ENCODE data around the gene FBLN5. TPM values are rescaled to one million over a fixed set of nuclear protein-coding genes. Genes with fewer than 3 reads are reported as not detected.
A peak's percentile ranks its signal among the peaks of the same experiment; 100 is the strongest.

The FBLN5 gene
- polyA plus RNA-seq, 4 donors = 143 to 181 (median 156) TPM

GRCh38 chr14:91835920-91836843 is 111.3 kb downstream of the FBLN5 start:
- peak in 3 of 4 donors; percentile 13 to 53 (median 39) for DNase-seq (ENCODE audit: low read depth in 4 of 4, low spot score in 2 of 4)

- no peak for DNase-seq (ENCODE audit: low read depth in 4 of 4, low spot score in 2 of 4)
These were observed 112.1 kb downstream of the FBLN5 start for GRCh38 chr14:91835197-91835919.

GRCh38 chr14:91834571-91834970 is 112.9 kb downstream of the FBLN5 start:
- no peak for DNase-seq (ENCODE audit: low read depth in 4 of 4, low spot score in 2 of 4)

GRCh38 chr14:91831337-91831736 is 116.2 kb downstream of the FBLN5 start:
- no peak for DNase-seq (ENCODE audit: low read depth in 4 of 4, low spot score in 2 of 4)

- DNase-seq (ENCODE audit: low read depth in 4 of 4, low spot score in 2 of 4) = no peak
These were observed 116.7 kb downstream of the FBLN5 start for GRCh38 chr14:91830777-91831176.

GRCh38 chr14:91829511-91829910 is 118.0 kb downstream of the FBLN5 start:
- no peak for DNase-seq (ENCODE audit: low read depth in 4 of 4, low spot score in 2 of 4)

- no peak for DNase-seq (ENCODE audit: low read depth in 4 of 4, low spot score in 2 of 4)
These were observed 119.7 kb downstream of the FBLN5 start for GRCh38 chr14:91827746-91828145.

Other genes starting within 250 kb of the FBLN5 start
- under 1 TPM; 0.16 to 0.88 (median 0.67) TPM for gene CATSPERB, start 215.6 kb downstream of the FBLN5 start, polyA plus RNA-seq (ENCODE audit: insufficient read length in 4 of 4)
- gene TC2N, start 80.2 kb downstream of the FBLN5 start, polyA plus RNA-seq (ENCODE audit: insufficient read length in 4 of 4) = 10 to 100 TPM in 3 of 4 donors, 1 to 10 TPM in 1; 8.1 to 19.8 (median 12.8) TPM
- gene TRIP11, start 92.4 kb upstream of the FBLN5 start, polyA plus RNA-seq (ENCODE audit: insufficient read length in 4 of 4) = 10 to 100 TPM; 30.9 to 42.4 (median 35.5) TPM
- gene ATXN3, start 158.9 kb upstream of the FBLN5 start, polyA plus RNA-seq (ENCODE audit: insufficient read length in 4 of 4) = 10 to 100 TPM; 20.0 to 40.8 (median 31.3) TPM
- 100 to 1,000 TPM; 157 to 204 (median 183) TPM for gene NDUFB1, start 174.0 kb upstream of the FBLN5 start, polyA plus RNA-seq (ENCODE audit: insufficient read length in 4 of 4)
- gene CPSF2, start 174.3 kb upstream of the FBLN5 start, polyA plus RNA-seq (ENCODE audit: insufficient read length in 4 of 4) = 10 to 100 TPM; 56.7 to 66.6 (median 62.1) TPM